ENCODE measurements around the gene REP15. TPM values are rescaled to one million over a fixed set of nuclear protein-coding genes. Genes with fewer than 3 reads are reported as not detected.

The REP15 gene
- total RNA-seq, 1 donor from 2014 or later = 4.0 TPM

GRCh38 chr12:27657296-27657695, 39.0 kb upstream of the REP15 start:
- no peaks in the 10 kb centered on the region for H3K27me3 Mint-ChIP-seq (ENCODE audit: unreplicated experiment)
- no peaks in the 10 kb centered on the region for H3K9me3 Mint-ChIP-seq (ENCODE audit: unreplicated experiment)
- no peak overlapping the region for H3K27ac Mint-ChIP-seq (ENCODE audit: unreplicated experiment)
- no peak for DNase-seq (ENCODE audit: low spot score)
- TF ChIP-seq CTCF (IDR thresholded peaks at IDR 0.05; ENCODE audit: unreplicated experiment) = no peak
- no peak overlapping the region for H3K4me3 Mint-ChIP-seq (ENCODE audit: unreplicated experiment)
- H3K4me1 Mint-ChIP-seq (ENCODE audit: unreplicated experiment) = no peaks in the 10 kb centered on the region
- peaks cover 31% of the 10 kb centered on the region for H3K36me3 Mint-ChIP-seq (ENCODE audit: low read depth, unreplicated experiment)

- Mint-ChIP-seq H3K36me3 (ENCODE audit: low read depth, unreplicated experiment) (peaks cover 66% of the 10 kb centered on the region), H3K27me3 (ENCODE audit: unreplicated experiment) (peaks cover 4% of the 10 kb centered on the region), H3K4me3 (ENCODE audit: unreplicated experiment) (no peak overlapping the region), H3K9me3 (ENCODE audit: unreplicated experiment) (no peaks in the 10 kb centered on the region), H3K27ac (ENCODE audit: unreplicated experiment) (no peak overlapping the region), H3K4me1 (ENCODE audit: unreplicated experiment) (no peaks in the 10 kb centered on the region)
- TF ChIP-seq CTCF (IDR thresholded peaks at IDR 0.05; ENCODE audit: unreplicated experiment) = no peak
- DNase-seq (ENCODE audit: low spot score) = no peak
These were observed 30.5 kb upstream of the REP15 start for GRCh38 chr12:27665704-27666103.

- H3K4me1 Mint-ChIP-seq (ENCODE audit: unreplicated experiment) = no peaks in the 10 kb centered on the region
- DNase-seq (ENCODE audit: low spot score) = no peak
- H3K4me3 Mint-ChIP-seq (ENCODE audit: unreplicated experiment) = no peak overlapping the region
- no peak overlapping the region for H3K27ac Mint-ChIP-seq (ENCODE audit: unreplicated experiment)
- peaks cover 4% of the 10 kb centered on the region for H3K27me3 Mint-ChIP-seq (ENCODE audit: unreplicated experiment)
- TF ChIP-seq CTCF (IDR thresholded peaks at IDR 0.05; ENCODE audit: unreplicated experiment) = no peak
- H3K36me3 Mint-ChIP-seq (ENCODE audit: low read depth, unreplicated experiment) = peaks cover 65% of the 10 kb centered on the region
- no peaks in the 10 kb centered on the region for H3K9me3 Mint-ChIP-seq (ENCODE audit: unreplicated experiment)
These were observed 29.7 kb upstream of the REP15 start for GRCh38 chr12:27666510-27666909.

DNA sequence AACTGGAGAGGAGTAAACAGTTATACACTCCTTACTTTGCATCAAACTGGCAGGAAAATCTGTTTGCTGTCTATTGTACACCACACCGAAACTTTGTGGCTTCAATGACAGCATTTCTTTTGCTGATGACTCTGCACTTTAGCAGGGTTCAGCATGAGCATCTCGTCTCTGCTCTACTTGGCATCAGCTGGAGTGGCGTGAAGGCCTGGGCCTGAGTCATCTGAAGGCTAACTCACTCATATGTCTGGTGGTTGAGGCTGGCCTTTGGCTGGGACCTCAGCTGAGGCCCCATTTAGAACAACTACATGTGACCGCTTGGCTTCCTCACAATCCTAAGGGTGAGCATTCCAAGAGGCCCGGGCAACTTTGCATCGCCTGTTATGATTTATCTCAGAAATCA, 28.7 kb upstream of the REP15 start:
- Mint-ChIP-seq H3K36me3 (ENCODE audit: low read depth, unreplicated experiment) (peaks cover 58% of the 10 kb centered on the region), H3K4me1 (ENCODE audit: unreplicated experiment) (no peaks in the 10 kb centered on the region), H3K27me3 (ENCODE audit: unreplicated experiment) (peaks cover 4% of the 10 kb centered on the region), H3K4me3 (ENCODE audit: unreplicated experiment) (no peak overlapping the region), H3K9me3 (ENCODE audit: unreplicated experiment) (no peaks in the 10 kb centered on the region), H3K27ac (ENCODE audit: unreplicated experiment) (no peak overlapping the region)
- no peak for DNase-seq (ENCODE audit: low spot score)
- TF ChIP-seq CTCF (IDR thresholded peaks at IDR 0.05; ENCODE audit: unreplicated experiment) = no peak

DNA sequence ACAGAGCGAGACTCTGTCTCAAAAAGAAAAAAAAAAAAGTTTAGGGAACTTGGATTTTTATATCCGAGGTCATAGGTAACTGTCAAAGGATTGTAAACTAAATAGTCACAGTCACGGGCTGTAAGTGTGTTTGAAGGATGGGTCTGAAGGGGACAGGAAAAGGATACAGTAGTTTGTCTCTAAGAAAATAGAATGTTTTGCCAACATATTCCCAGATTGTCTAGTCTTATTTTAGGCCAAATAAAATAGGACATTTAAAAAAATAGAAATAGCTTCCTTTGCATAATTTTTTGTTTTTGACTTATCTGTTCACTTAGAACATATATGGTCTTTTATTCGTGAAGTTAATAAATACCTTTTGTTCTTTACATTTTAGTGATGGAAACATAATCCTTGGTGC, 24.2 kb upstream of the REP15 start:
- H3K27ac Mint-ChIP-seq (ENCODE audit: unreplicated experiment) = no peak overlapping the region
- no peak for DNase-seq (ENCODE audit: low spot score)
- peaks cover 42% of the 10 kb centered on the region for H3K36me3 Mint-ChIP-seq (ENCODE audit: low read depth, unreplicated experiment)
- no peaks in the 10 kb centered on the region for H3K4me1 Mint-ChIP-seq (ENCODE audit: unreplicated experiment)
- no peak overlapping the region for H3K4me3 Mint-ChIP-seq (ENCODE audit: unreplicated experiment)
- peaks cover 2% of the 10 kb centered on the region for H3K27me3 Mint-ChIP-seq (ENCODE audit: unreplicated experiment)
- H3K9me3 Mint-ChIP-seq (ENCODE audit: unreplicated experiment) = no peaks in the 10 kb centered on the region
- no peak for TF ChIP-seq CTCF (IDR thresholded peaks at IDR 0.05; ENCODE audit: unreplicated experiment)

Data from endothelial cell (in vitro differentiated cells).